Esophagus squamous epithelium (tissue), 5 donors: ENCODE results near the gene PSME4. TPM values are rescaled to one million over a fixed set of nuclear protein-coding genes. Genes with fewer than 3 reads are reported as not detected.

ENCODE experiments used
- DNase-seq: peaks from one replicate; lab custom pipeline; 2025; lab: John Stamatoyannopoulos, UW
- H3K27ac ChIP-seq, 4 donors: fragments of 200-600 bp; sonication (generic); one replicate each; pipeline ENCODE4 v1.5.1; 2016 to 2019; ENCODE audit warnings: mild to moderate bottlenecking in 1 of 4
- H3K27me3 ChIP-seq, 4 donors: fragments of 200-600 bp; sonication (generic); 1 replicate in 3 of 4; 2 replicates in 1 of 4; pipeline versions ENCODE4 v1.5.1 to v1.6.0; 2017 to 2021; ENCODE audit warnings: antibody characterized with exemption in 1 of 4
- H3K36me3 ChIP-seq, 3 donors: fragments of 200-600 bp; sonication (generic); one replicate each; pipeline ENCODE4 v1.5.1; 2016 to 2019
- H3K4me1 ChIP-seq, 3 donors: fragments of 200-600 bp; sonication (generic); one replicate each; pipeline ENCODE4 v1.5.1; 2017 to 2019
- H3K4me3 ChIP-seq, 4 donors: fragments of 200-600 bp; sonication (generic); 1 replicate in 3 of 4; 2 replicates in 1 of 4; pipeline ENCODE4 v1.5.1; 2016 to 2019; ENCODE audit warnings: mild to moderate bottlenecking in 2 of 4, moderate library complexity in 1 of 4
- H3K9me3 ChIP-seq, 3 donors: fragments of 200-600 bp; sonication (generic); one replicate each; pipeline ENCODE4 v1.5.1; 2016 to 2019
- POLR2A ChIP-seq, 4 donors: fragments of 450-650 bp; IDR thresholded peaks; one replicate each; pipeline ENCODE4 v1.6.1; 2017; ENCODE audit warnings: antibody characterized with exemption in 4 of 4, mild to moderate bottlenecking in 4 of 4, moderate library complexity in 3 of 4
- WGBS, 2 donors: methylation state at CpG; one replicate each; pipeline ENCODE4 v1.1.5; 2018; 5-methylcytosine and 5-hydroxymethylcytosine counted together
- intact Hi-C: fragments of 100-400 bp; cut with DNase I; formaldehyde crosslinking; loops from one replicate; pipeline ENCODE4 v1.15.0; 2022
- total RNA-seq, 4 donors: library from RNA; depleted of rRNA; stranded (reverse); fragments of >200 nt; gene quantifications; one replicate each; pipeline ENCODE4 v1.1.0, GENCODE V29; 2016
- TF ChIP-seq, protein P1 (sequence below), 6 experiments: fragments of 450-650 bp in 4 of 6; fragments of 200-600 bp in 2 of 6; sonication (generic) in 2 of 6; IDR thresholded peaks; one replicate each; pipeline ENCODE4 v1.5.1; 2016 to 2019; ENCODE audit warnings: antibody characterized with exemption in 6 of 6, mild to moderate bottlenecking in 4 of 6, moderate library complexity in 4 of 6
- donor health status: DM: yes; HTN: yes; CAD: no.

The PSME4 gene
- total RNA-seq, 4 donors from 2014 or later = 26.0 to 58.9 (median 44.0) TPM

DNA sequence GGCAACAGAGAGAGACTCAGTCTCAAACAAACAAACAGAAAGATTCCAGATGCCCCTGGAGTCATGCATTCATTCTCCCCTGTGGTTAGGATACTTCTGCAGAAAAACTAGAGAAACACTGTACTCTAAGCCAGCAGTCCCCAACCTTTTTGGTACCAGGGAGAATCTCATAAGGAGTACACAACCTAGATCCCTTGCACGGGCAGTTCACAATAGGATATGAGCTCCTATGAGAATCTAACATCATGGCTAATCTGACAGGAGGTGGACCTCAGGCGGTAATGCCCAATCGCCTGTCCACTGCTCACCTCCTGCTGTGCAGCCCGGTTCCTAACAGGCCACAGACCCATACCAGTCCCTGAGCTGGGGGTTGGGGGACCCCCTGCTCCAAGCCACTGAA, 18.3 kb downstream of the PSME4 start:
- TF ChIP-seq POLR2A (IDR thresholded peaks at IDR 0.05) = no peak
- TF ChIP-seq, protein P1, sequence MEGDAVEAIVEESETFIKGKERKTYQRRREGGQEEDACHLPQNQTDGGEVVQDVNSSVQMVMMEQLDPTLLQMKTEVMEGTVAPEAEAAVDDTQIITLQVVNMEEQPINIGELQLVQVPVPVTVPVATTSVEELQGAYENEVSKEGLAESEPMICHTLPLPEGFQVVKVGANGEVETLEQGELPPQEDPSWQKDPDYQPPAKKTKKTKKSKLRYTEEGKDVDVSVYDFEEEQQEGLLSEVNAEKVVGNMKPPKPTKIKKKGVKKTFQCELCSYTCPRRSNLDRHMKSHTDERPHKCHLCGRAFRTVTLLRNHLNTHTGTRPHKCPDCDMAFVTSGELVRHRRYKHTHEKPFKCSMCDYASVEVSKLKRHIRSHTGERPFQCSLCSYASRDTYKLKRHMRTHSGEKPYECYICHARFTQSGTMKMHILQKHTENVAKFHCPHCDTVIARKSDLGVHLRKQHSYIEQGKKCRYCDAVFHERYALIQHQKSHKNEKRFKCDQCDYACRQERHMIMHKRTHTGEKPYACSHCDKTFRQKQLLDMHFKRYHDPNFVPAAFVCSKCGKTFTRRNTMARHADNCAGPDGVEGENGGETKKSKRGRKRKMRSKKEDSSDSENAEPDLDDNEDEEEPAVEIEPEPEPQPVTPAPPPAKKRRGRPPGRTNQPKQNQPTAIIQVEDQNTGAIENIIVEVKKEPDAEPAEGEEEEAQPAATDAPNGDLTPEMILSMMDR (IDR thresholded peaks at IDR 0.05) = no peak
- no peak overlapping the region for H3K4me3 ChIP-seq

DNA sequence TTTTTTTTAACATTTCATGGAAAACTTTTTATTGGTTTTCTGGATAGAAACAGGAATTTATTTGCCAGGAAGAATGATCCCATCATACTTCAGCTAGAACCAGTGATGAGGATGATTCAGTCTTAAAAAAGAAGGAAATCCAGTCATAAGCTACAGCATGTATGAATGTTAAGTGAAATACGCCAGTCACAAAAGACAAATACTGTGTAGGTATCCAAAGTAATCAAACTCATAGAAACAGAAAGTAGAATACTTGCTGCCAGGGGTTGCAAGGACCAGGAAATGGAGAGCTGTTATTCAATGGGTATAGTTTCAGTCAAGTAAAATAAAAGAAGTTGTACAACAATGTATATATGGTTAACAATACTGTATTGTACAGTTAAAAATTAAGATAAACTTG, 21.3 kb downstream of the PSME4 start:
- Histone ChIP-seq H3K27ac (no peak overlapping the region), H3K4me1 (peaks cover 0 to 6% (median 4%) of the 10 kb centered on the region in 3 donors), H3K9me3 (no peaks in the 10 kb centered on the region), H3K4me3 (no peak overlapping the region), H3K27me3 (no peaks in the 10 kb centered on the region), H3K36me3 (peaks cover 0 to 33% (median 11%) of the 10 kb centered on the region in 3 donors)
- WGBS, 2 donors = 31 to 38% methylated on average over 1 of the region's 1 CpG
- intact Hi-C loops = no loop called here
- TF ChIP-seq, protein P1 (IDR thresholded peaks at IDR 0.05) = no peak
- no peak for TF ChIP-seq POLR2A (IDR thresholded peaks at IDR 0.05)
- DNase-seq = no peak

More for the DNA sequence above, 18.3 kb downstream of the PSME4 start:
- peaks cover 0 to 13% (median 0%) of the 10 kb centered on the region in 3 donors for H3K4me1 ChIP-seq
- H3K27me3 ChIP-seq = no peaks in the 10 kb centered on the region
- 60 to 94% methylated on average over 1 to 2 of the region's 4 CpGs for WGBS, 2 donors
- intact Hi-C loops = no loop called here
- no peak overlapping the region for H3K27ac ChIP-seq
- H3K9me3 ChIP-seq = no peaks in the 10 kb centered on the region
- H3K36me3 ChIP-seq = peaks cover 0 to 15% (median 4%) of the 10 kb centered on the region in 3 donors
- DNase-seq = no peak

DNA sequence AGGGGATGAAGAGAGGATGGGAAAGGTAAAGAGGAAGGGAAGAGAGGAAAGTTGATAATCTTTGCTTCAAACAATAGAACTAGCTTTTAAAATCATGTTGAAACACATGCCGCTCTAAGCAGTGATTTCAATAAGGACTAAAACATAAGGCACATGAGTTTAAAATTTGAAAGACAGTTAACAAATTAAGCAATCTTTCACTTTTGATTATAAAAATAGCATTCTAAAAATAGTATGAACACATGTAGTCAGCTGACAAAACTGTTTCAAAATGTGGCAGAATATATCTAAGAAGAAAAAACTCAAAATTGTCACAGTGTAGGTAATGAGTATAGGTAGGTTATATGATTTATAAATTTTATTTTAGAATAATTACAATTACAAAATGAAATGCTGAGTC, 25.3 kb downstream of the PSME4 start:
- Histone ChIP-seq H3K9me3 (no peaks in the 10 kb centered on the region), H3K4me1 (peaks cover 0 to 6% (median 4%) of the 10 kb centered on the region in 3 donors), H3K27ac (no peak overlapping the region), H3K36me3 (peaks cover 0 to 57% (median 11%) of the 10 kb centered on the region in 3 donors), H3K27me3 (no peaks in the 10 kb centered on the region), H3K4me3 (no peak overlapping the region)
- intact Hi-C loops = no loop called here
- WGBS, 2 donors = 61 to 73% methylated on average over 1 of the region's 1 CpG
- TF ChIP-seq, protein P1 (IDR thresholded peaks at IDR 0.05) = no peak
- no peak for TF ChIP-seq POLR2A (IDR thresholded peaks at IDR 0.05)
- no peak for DNase-seq

DNA sequence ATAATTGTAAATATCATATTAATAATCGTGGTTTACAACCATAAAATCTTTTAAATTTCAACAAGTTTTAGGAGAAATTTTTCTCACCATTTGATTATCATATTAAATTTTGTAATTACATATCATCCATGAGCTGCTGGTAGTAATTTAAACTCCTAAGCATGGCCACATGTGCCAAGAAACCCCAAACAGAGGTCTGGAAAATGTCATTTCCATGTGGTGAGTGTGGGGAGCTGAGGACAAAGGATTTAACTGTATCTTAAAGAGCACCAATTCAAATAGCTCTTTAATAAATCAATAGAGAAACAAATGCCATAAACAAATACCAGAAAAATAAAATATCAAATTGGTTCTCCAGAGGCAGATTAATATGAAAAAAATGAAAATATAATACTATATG, 26.3 kb downstream of the PSME4 start:
- H3K36me3 ChIP-seq = peaks cover 0 to 66% (median 11%) of the 10 kb centered on the region in 3 donors
- H3K4me1 ChIP-seq = peaks cover 0 to 8% (median 6%) of the 10 kb centered on the region in 3 donors
- H3K4me3 ChIP-seq = no peak overlapping the region
- intact Hi-C loops = no loop called here
- 89 to 90% methylated on average over 1 of the region's 1 CpG for WGBS, 2 donors
- H3K27me3 ChIP-seq = no peaks in the 10 kb centered on the region
- no peak for TF ChIP-seq POLR2A (IDR thresholded peaks at IDR 0.05)
- TF ChIP-seq, protein P1 (IDR thresholded peaks at IDR 0.05) = no peak
- no peak for DNase-seq
- H3K27ac ChIP-seq = no peak overlapping the region
- H3K9me3 ChIP-seq = no peaks in the 10 kb centered on the region

DNA sequence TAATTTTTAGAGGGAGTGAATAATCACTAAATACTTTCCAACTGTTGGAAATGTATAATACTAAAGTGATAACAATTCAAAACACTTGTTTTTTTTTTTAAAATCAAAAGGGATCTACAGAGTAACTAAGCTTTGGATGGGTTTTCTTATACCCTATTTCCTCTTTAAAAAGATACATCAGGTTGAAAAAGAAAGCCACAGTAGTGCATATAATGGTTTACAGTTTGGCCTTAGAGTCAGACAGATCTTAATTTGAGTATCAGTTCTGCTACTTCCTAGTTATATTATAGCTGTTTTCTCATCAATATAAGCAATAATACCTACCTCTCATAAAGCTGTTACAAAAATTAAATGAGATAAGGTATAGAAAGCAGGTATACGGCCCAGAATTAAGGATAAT, 28.5 kb downstream of the PSME4 start:
- Histone ChIP-seq H3K27ac (no peak overlapping the region), H3K9me3 (no peaks in the 10 kb centered on the region), H3K36me3 (peaks cover 0 to 71% (median 6%) of the 10 kb centered on the region in 3 donors), H3K4me1 (peaks cover 0 to 8% (median 6%) of the 10 kb centered on the region in 3 donors), H3K4me3 (no peak overlapping the region), H3K27me3 (no peaks in the 10 kb centered on the region)
- no peak for TF ChIP-seq POLR2A (IDR thresholded peaks at IDR 0.05)
- TF ChIP-seq, protein P1 (IDR thresholded peaks at IDR 0.05) = no peak
- no peak for DNase-seq
- intact Hi-C loops = no loop called here
- 96% methylated on average over 1 of the region's 1 CpG for WGBS, 2 donors
